GM19468 (cell line): ENCODE results near the gene ITGB3BP.
"Not testable (repeated sequence)": the region's sequence is repeated elsewhere in the genome, so short reads cannot be mapped to it uniquely, and the experiment has no call there.

ENCODE experiments used
- ATAC-seq: cut with Tn5 transposase; IDR thresholded peaks from one replicate; pipeline ENCODE4 v1.9.1; 2021; ENCODE audit warnings: mild to moderate bottlenecking, moderate library complexity, moderate number of reproducible peaks; ENCODE audit not compliant: unreplicated experiment; ENCODE audit errors: extremely low read depth

ITGB3BP gene

DNA sequence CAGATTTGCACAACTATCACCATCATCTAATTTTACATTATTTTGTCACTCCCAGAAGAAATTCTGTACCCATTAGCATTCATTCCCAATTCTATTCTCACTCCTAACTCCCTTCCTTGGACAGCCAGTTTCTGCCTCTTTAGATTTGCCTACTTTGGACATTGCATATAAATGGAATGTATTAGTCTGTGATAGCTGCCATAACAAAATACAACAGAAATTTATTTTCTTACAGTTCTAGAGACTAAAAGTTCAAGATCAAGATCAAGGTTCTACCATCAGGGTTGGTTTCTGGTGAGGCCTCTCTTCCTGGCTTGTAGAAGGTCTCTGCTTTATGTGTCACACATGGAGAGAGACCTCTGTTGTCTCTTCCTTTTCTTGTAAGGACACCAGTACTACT lies 93.7 kb downstream of the ITGB3BP start:
- ATAC-seq: no peak

DNA sequence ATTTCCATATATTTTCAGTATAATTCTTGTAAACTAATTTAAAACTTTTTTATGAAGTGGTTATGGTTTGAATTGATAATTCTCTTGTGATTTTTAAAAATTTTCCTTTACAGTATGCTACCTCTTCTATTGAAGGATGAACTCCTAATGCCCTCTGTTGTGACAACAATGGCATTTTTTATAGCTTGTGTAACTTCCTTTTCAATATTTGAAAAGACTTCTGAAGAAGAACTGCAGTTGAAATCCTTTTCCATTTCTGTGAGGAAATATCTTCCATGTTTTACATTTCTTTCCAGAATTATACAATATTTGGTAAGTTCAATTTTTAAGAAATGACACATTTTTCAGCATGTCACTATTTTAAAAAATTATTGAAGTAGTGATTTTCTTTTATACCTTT lies 94.2 kb downstream of the ITGB3BP start:
- no peak for ATAC-seq

DNA sequence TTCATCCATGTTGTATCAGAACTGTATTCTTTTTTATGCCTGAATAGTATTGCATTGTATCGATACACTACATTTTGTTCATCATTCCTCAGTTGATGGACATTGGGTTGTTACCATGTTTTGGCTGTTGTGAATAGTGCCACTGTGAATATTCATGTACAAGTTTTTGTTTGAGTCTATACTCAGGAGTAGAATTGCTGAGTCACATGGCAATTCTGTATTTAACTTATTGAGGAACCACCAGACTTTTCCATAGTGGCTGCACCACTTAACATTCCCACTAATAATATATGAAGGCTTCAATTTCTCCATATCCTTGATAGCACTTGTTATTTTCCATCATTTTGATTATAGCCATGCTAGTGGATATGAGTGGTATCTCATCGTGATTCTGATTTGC lies 99.4 kb downstream of the ITGB3BP start:
- no peak for ATAC-seq

GRCh38 chr1:63420746-63421145 lies 102.3 kb downstream of the ITGB3BP start:
- not testable (repeated sequence) for ATAC-seq

DNA sequence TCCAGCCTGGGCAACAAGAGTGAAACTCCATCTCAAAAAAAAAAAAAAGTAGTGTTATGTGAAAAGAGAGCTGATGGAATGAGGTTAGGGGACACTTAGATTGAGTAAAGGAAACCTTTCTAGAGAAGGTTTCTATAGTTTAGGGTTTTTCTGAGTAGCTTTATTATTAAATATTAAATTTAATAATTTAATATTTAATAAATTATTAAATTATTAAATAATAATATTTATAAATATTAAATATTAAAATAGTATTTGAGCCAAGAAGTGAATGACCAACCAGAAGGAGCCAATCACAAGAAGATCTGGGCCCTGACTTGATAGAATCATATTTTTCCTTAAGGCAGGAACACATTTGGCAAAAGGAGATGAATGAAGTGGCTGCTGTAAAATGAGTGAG lies 104.9 kb downstream of the ITGB3BP start:
- ATAC-seq: no peak

- no peak for ATAC-seq
These were observed 108.2 kb downstream of the ITGB3BP start for GRCh38 chr1:63414691-63415365.

DNA sequence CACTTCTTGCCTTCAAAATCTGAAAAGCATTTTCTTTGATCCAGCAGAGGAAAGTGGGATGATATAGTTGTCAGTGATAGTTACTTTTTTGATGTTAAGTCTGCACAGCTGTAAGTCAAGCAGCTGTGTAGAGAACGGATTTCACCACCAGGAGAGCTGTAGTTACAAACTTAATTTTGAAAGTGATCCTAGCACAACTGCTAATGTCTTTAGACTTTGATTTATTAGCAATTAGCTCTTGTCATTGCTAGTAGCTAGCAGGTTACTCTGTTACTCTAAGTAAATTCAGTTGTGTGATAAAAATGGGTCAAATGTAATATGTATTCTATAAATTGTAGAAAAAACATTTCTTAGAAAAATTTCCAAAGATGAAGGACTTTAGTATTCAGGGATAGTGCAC lies 109.6 kb downstream of the ITGB3BP start:
- ATAC-seq: no peak

DNA sequence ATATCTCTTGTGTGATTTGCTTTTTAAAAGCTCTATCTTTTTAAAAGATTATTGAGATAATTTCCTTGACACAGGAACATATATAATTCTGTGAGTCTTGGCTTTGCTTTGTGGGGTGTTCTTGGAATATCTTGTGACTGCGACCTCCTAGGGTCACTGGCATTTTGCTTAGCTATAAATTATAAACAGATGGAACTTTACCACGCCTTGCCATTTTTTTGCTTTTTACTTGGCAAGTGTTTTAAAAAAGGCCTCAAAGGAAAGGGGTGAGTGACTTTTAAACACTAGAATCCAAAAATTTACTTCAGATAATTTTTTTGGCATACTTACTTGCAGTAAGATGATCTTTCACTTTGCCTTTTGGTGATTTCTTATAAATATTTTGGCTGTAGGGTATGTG lies 112.0 kb downstream of the ITGB3BP start:
- no peak for ATAC-seq

GRCh38 chr1:63408331-63408730 lies 114.7 kb downstream of the ITGB3BP start:
- no peak for ATAC-seq

DNA sequence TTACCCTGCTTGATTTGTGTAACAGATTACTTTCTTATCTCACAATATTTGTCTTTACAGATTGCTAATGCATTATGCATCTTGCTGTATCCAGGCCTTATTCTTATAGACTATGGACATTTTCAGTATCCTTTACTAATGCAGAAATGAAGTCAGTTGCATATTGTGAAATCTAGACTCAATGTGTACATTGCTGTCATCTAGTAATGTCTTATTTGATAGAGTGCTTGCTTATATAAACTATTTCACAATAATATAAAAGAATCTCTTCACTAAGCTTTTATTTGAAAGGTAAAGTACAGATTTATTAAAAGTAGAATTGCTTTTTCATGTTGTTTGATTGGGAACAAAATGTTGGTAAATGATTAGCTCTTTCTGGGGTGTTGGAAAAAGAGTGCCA lies 116.0 kb downstream of the ITGB3BP start:
- ATAC-seq: no peak

GRCh38 chr1:63405987-63406386 lies 117.0 kb downstream of the ITGB3BP start:
- ATAC-seq: no peak

GRCh38 chr1:63405021-63405420 lies 118.0 kb downstream of the ITGB3BP start:
- ATAC-seq: no peak

- ATAC-seq: no peak
These were observed 119.6 kb downstream of the ITGB3BP start for GRCh38 chr1:63403386-63403785.

GRCh38 chr1:63401945-63402344 lies 121.1 kb downstream of the ITGB3BP start:
- ATAC-seq: no peak
